ENCODE data around the gene MLIP.

DNA sequence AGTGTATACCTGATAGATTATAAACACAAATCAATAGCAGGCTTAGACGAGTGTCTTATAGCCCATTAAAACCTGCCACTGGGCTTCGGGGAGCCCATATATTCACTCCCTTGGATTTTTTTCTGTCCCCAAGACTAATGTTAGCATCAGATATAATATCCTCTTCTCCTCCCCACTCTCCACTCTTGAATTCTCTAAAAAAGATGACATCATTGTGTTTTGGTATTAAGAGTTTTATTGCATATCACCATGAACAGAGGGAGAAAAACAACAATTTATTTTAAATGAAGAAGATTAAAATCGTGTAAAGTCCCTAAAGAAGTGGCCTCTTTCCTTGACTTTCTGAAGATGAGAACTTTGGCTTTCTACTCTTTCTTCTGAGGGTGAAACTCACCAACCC is 84.4 kb downstream of the MLIP start:
- TF ChIP-seq, protein P1, sequence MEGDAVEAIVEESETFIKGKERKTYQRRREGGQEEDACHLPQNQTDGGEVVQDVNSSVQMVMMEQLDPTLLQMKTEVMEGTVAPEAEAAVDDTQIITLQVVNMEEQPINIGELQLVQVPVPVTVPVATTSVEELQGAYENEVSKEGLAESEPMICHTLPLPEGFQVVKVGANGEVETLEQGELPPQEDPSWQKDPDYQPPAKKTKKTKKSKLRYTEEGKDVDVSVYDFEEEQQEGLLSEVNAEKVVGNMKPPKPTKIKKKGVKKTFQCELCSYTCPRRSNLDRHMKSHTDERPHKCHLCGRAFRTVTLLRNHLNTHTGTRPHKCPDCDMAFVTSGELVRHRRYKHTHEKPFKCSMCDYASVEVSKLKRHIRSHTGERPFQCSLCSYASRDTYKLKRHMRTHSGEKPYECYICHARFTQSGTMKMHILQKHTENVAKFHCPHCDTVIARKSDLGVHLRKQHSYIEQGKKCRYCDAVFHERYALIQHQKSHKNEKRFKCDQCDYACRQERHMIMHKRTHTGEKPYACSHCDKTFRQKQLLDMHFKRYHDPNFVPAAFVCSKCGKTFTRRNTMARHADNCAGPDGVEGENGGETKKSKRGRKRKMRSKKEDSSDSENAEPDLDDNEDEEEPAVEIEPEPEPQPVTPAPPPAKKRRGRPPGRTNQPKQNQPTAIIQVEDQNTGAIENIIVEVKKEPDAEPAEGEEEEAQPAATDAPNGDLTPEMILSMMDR (IDR thresholded peaks at IDR 0.05) = no peak
- TF ChIP-seq EP300 (IDR thresholded peaks at IDR 0.05) (no peak), POLR2AphosphoS5 (IDR thresholded peaks at IDR 0.05) (no peak)
